SK-N-MC (cell line): Measurements from ENCODE around the gene PTRHD1.

Experiments used
- EZH2 ChIP-seq: fragments of 200-600 bp; sonication (generic); IDR thresholded peaks from one replicate; pipeline ENCODE4 v1.6.1; 2017; ENCODE audit warnings: antibody characterized with exemption
- POLR2AphosphoS5 ChIP-seq: IDR thresholded peaks from 2 replicates; pipeline ENCODE4 v1.6.1; 2012; ENCODE audit warnings: mild to moderate bottlenecking, low read depth, low read length, borderline replicate concordance

DNA sequence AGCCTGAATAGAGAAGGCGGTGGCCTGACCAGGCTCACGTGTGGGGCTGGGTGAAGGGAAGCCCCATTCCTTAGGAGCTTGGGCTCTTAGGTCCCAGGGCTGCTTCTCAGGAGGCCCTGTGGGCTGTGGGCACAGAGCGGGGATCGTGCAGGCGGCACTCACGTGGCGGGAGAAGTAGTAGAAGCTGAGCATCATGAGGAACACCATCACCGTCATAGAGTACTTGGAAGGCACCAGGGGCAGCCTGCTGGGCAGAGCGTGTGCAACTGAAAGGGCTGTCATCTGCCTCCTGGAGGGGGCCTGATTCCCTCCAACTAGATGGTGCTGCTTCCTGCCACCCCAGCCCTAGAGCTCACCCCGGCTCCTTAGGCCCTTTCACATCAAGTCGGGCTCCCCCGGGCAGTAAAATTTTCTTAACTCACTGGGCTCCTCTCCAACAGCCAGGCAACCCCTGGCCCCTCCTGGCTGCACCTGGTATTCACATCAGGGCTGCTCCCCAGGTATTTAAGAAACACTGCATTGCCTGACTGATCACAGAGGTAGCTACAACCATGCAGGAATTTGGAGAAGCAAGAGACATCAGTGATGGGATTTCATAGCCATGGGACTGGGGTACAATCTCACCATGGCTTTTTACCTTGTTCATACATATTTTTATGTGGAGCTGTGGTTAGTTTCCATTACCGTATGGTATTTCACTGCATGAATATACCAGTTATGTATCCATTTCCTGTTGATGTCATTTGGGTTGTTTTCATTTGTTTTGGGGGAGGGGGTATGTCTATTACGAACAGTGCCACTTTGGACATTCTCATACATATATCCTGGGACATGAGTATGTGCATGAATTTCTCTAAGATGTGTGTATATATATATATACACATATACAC, 32.9 kb upstream of the PTRHD1 start:
- TF ChIP-seq POLR2AphosphoS5 (no peak), EZH2 (no peak)
